Mucosa of descending colon (tissue), 3 donors: ENCODE results near the gene RILPL2. TPM values are rescaled to one million over a fixed set of nuclear protein-coding genes. Genes with fewer than 3 reads are reported as not detected.
A peak's percentile ranks its signal among the peaks of the same experiment; 100 is the strongest.

Experiments used
- ATAC-seq: fragments of 200-7000 bp; cut with Tn5 transposase; one replicate; pipeline ENCODE4 v1.9.1; 2020; ENCODE audit warnings: mild to moderate bottlenecking, moderate library complexity
- DNase-seq, 3 donors: peaks; one replicate each; pipeline ENCODE4 v3.0.0-alpha.2; 2020
- H3K36me3 ChIP-seq: fragments of 200-600 bp; one replicate; pipeline ENCODE4 v1.8.0; 2021; ENCODE audit warnings: low read depth, mild to moderate bottlenecking
- H3K4me1 ChIP-seq: fragments of 200-600 bp; one replicate; pipeline ENCODE4 v1.8.0; 2021; ENCODE audit warnings: low read depth, mild to moderate bottlenecking
- H3K4me3 ChIP-seq: fragments of 200-600 bp; one replicate; pipeline ENCODE4 v1.8.0; 2021; ENCODE audit warnings: mild to moderate bottlenecking
- H3K9me3 ChIP-seq: fragments of 200-600 bp; one replicate; pipeline ENCODE4 v1.8.0; 2021; ENCODE audit warnings: mild to moderate bottlenecking
- intact Hi-C, 2 donors: fragments of 100-400 bp; cut with DNase I in 1 of 2; cut with micrococcal nuclease in 1 of 2; formaldehyde crosslinking; loops; one replicate each; pipeline versions ENCODE4 v1.11.0 to v1.11.1; 2022; cut with DNase I, micrococcal nuclease
- total RNA-seq, 3 donors: library from RNA; stranded (reverse); fragmentation: NEBNext Ultra II Directional in 2 of 3; extraction: Animal tissue kit (Norgen Biotek cat#: 25700) in 2 of 3; gene quantifications; one replicate each; pipeline versions ENCODE4 v1.2.1 to v1.2.4, GENCODE V29; 2021 to 2023
- TF ChIP-seq, protein P1 (sequence below): fragments of 200-600 bp; IDR thresholded peaks from one replicate; pipeline ENCODE4 v1.8.0; 2022; ENCODE audit warnings: antibody characterized with exemption, mild to moderate bottlenecking
- donor health status: DM: no; HTN: no; CAD: no; lungs with moderate emphysema.
- donor health status: DM: no; HTN: no; CAD: no.
- donor health status: DM: no; HTN: yes; CAD: no.

RILPL2 gene
- total RNA-seq, 3 donors from 2014 or later: 0.72 to 4.3 (median 1.6) TPM

DNA sequence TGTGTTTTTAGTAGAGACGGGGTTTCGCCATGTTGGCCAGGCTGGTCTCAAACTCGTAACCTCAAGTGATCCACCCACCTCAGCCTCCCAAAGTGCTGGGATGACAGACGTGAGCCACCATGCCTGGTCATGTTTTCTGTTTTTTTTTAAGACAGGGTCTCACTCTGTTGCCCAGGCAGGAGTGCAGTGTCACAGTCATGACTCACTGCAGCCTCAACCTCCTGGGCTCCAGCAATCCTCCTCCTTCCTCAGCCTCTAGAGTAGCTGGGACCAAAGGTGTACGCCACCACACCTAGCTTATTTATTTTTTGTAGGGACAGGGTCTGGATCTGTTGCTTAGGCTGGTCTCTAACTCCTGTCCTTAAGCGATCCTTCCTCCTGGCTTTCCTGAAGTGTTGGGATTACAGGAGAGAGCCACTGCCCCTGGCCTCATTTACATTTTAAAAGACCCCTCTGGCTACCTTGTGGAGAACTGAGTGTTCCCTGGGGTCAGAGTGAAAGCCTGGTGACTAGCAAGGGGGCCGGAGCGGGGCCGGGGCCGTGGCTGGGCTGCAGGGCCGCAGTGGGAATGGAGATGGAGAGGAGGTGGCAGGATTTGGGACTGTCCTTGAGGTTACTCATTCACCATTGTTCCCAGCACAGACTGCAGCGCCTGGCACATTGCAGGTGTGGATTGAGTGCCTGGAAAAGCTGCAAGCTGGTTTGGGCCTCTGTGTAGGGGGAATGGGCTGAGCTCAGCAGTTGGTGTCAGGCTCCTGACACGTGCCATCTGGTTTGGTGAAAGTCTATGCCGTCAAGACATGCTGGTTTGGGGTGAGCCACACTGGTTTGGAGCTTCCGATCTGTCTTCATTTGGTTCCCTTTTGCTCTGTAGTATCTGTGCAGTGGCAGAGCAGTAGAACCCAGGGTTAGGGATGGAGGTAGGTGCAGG lies 34.5 kb downstream of the RILPL2 start:
- DNase-seq (no peak), ATAC-seq (no peak)
- Histone ChIP-seq H3K4me1 (no peaks in the 10 kb centered on the region), H3K4me3 (no peak overlapping the region), H3K36me3 (no peaks in the 10 kb centered on the region), H3K9me3 (no peaks in the 10 kb centered on the region)
- TF ChIP-seq, protein P1, sequence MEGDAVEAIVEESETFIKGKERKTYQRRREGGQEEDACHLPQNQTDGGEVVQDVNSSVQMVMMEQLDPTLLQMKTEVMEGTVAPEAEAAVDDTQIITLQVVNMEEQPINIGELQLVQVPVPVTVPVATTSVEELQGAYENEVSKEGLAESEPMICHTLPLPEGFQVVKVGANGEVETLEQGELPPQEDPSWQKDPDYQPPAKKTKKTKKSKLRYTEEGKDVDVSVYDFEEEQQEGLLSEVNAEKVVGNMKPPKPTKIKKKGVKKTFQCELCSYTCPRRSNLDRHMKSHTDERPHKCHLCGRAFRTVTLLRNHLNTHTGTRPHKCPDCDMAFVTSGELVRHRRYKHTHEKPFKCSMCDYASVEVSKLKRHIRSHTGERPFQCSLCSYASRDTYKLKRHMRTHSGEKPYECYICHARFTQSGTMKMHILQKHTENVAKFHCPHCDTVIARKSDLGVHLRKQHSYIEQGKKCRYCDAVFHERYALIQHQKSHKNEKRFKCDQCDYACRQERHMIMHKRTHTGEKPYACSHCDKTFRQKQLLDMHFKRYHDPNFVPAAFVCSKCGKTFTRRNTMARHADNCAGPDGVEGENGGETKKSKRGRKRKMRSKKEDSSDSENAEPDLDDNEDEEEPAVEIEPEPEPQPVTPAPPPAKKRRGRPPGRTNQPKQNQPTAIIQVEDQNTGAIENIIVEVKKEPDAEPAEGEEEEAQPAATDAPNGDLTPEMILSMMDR: no peak
- intact Hi-C loops: no loop called here

DNA sequence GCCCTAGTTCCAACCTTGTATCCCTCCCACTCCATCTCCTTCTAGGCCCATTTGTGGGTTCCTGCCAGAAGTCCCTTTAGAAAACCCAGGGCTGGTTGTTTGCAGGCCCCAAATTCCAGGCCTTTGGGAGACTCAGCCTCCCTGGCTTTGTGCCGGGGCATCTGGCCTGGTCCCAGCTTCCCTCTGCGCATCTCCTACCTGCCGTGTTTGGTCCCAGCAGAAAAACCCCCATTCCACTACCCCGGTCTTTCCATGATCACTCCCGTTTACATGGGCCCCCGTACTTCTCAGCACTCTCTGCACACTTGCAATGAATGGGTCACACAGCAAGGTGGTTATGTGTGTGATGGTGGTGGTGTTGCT lies 37.2 kb downstream of the RILPL2 start:
- Histone ChIP-seq H3K36me3 (peaks cover 8% of the 10 kb centered on the region), H3K9me3 (no peaks in the 10 kb centered on the region), H3K4me3 (no peak overlapping the region), H3K4me1 (no peaks in the 10 kb centered on the region)
- DNase-seq (no peak), ATAC-seq (no peak)
- TF ChIP-seq, protein P1: no peak
- intact Hi-C loops: no loop called here

DNA sequence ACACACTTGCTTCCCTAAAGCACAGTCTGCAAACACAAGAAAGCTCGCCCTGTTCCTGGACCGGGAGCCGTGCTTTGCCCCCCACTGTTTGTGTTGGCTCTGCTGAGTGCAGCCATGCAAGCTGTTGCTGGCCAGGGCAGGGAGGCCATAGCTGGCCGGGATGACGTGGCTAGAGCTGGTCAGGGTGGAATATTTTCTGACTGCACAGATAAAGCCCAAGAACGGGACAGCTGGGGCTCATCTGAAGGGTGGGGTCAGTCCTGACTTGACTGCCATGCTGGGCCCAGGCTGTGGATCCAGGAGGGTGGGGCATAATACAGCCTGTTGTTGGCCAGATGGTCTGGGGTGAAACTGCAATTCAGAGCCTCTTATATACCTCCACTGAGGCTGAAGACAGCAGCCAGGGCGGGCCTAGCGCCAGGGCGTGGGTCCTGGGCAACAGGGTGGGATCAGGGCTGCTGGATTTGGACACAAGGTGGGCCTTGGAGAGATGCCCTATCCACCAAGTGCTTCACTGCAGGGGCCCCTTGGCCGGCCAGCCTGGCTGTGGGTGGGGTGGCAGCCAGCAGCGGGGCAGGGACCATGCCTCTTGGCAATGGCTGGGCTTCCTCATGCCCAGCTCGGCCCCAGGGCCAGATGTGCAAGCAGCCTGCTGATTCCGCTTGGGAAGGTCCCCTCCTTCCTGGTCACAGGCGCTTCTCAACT lies 37.8 kb downstream of the RILPL2 start:
- intact Hi-C loops: no loop called here
- Histone ChIP-seq H3K4me3 (no peak overlapping the region), H3K36me3 (peaks cover 8% of the 10 kb centered on the region), H3K9me3 (no peaks in the 10 kb centered on the region), H3K4me1 (no peaks in the 10 kb centered on the region)
- DNase-seq (peak; percentile 48 to 75 (median 57)), ATAC-seq (peak; percentile 77)
- TF ChIP-seq, protein P1: no peak

DNA sequence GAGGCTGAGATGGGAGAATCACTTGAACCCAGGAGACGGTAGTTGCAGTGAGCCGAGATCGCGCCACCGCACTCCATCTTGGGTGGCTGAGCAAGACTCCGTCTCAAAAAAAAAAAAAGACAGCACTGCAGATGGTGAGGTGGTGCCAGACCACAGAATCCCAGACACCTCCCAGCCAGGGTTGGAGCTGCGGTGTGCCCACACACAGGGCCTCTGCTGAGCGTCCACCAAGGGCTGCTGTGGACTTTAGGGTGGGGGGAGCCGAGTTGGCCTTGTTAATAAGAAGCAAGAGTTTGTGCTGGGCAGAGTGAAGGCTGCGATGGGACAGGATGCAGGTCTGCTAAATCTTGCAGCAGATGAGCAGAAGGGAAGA lies 38.3 kb downstream of the RILPL2 start:
- Histone ChIP-seq H3K4me1 (no peaks in the 10 kb centered on the region), H3K36me3 (peaks cover 8% of the 10 kb centered on the region), H3K4me3 (no peak overlapping the region), H3K9me3 (no peaks in the 10 kb centered on the region)
- intact Hi-C loops: no loop called here
- ATAC-seq: no peak
- no peak for DNase-seq
- TF ChIP-seq, protein P1: no peak

DNA sequence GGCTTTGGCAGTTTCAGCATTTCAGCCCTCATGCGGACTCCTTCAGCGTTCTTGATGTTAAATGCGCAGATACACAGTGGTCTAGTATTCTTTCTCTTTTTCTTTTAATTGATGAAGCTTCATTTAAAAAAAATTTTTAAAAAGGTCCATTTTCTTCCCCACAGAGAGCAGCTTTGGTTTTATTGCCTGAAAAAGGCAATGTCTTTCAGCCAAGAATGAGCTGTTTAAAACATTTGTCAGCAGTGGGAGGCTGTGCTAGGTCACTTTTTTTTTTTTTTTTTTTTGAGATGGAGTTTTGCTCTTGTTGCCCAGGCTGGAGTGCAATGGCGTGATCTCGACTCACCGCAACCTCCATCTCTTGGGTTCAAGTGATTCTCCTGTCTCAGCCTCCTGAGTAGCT lies 39.1 kb downstream of the RILPL2 start:
- no peak for DNase-seq
- Histone ChIP-seq H3K4me1 (no peaks in the 10 kb centered on the region), H3K9me3 (no peaks in the 10 kb centered on the region), H3K36me3 (peaks cover 8% of the 10 kb centered on the region), H3K4me3 (no peak overlapping the region)
- TF ChIP-seq, protein P1: no peak
- no peak for ATAC-seq
- intact Hi-C loops: no loop called here
